WTC11 (cell line): Measurements from ENCODE around the gene CDH13. TPM values are rescaled to one million over a fixed set of nuclear protein-coding genes. Genes with fewer than 3 reads are reported as not detected.

Experiments
- ATAC-seq: fragments of 200-7000 bp; cut with Tn5 transposase; 2 replicates; pipeline ENCODE4 v1.10.0; 2021; ENCODE audit warnings: mild to moderate bottlenecking, moderate library complexity
- CTCF ChIA-PET: fragments of 300-600 bp; sonication (Branson Sonifier 250); formaldehyde crosslinking; loops from one replicate; lab custom pipeline; 2021; ENCODE audit warnings: antibody characterized with exemption; lab: Charles Lee
- POLR2A ChIA-PET: fragments of 350-600 bp; sonication (Branson Sonifier 250); formaldehyde crosslinking; loops from one replicate; lab custom pipeline; 2021; ENCODE audit warnings: antibody characterized with exemption; lab: Charles Lee
- DNase-seq: peaks from one replicate; pipeline ENCODE4 v3.0.0; 2021; ENCODE audit warnings: low spot score
- H3K27ac Mint-ChIP-seq: 2 replicates; pipeline ENCODE4 v1.8.0; 2021; ENCODE audit warnings: mixed read lengths
- H3K27me3 Mint-ChIP-seq: 2 replicates; pipeline ENCODE4 v1.8.0; 2021; ENCODE audit warnings: low read depth, mild to moderate bottlenecking, moderate library complexity, mixed read lengths
- H3K36me3 Mint-ChIP-seq: 2 replicates; pipeline ENCODE4 v1.8.0; 2021; ENCODE audit warnings: mixed read lengths
- H3K4me1 Mint-ChIP-seq: 2 replicates; pipeline ENCODE4 v1.8.0; 2022; ENCODE audit warnings: mixed read lengths
- H3K4me3 Mint-ChIP-seq: 2 replicates; pipeline ENCODE4 v1.8.0; 2021; ENCODE audit warnings: mild to moderate bottlenecking, moderate library complexity, mixed read lengths
- H3K9me3 Mint-ChIP-seq: 2 replicates; pipeline ENCODE4 v1.8.0; 2021; ENCODE audit warnings: mixed read lengths
- CTCF ChIP-seq: fragments of 200-600 bp; IDR thresholded peaks from 2 replicates; pipeline ENCODE4 v1.8.0; 2022; ENCODE audit warnings: antibody characterized with exemption
- E2F5 ChIP-seq: sonication (generic); formaldehyde crosslinking; IDR thresholded peaks from 2 replicates; pipeline ENCODE4 v1.8.1; 2022; ENCODE audit warnings: mild to moderate bottlenecking, moderate library complexity, missing genetic modification reagents
- GABPB1 ChIP-seq: sonication (generic); formaldehyde crosslinking; IDR thresholded peaks from 2 replicates; pipeline ENCODE4 v1.8.1; 2023; ENCODE audit warnings: mild to moderate bottlenecking, missing genetic modification reagents
- HMGA2 ChIP-seq: fragments of 250-450 bp; sonication (Bioruptor Pico); IDR thresholded peaks from 2 replicates; pipeline ENCODE4 v1.4.0; 2021; ENCODE audit warnings: mild to moderate bottlenecking, moderate library complexity
- HMGXB4 ChIP-seq: sonication (generic); formaldehyde crosslinking; IDR thresholded peaks from 2 replicates; pipeline ENCODE4 v1.8.1; 2023; ENCODE audit warnings: mild to moderate bottlenecking, moderate library complexity, missing genetic modification reagents
- JAZF1 ChIP-seq: fragments of 250-450 bp; sonication (Bioruptor Pico); IDR thresholded peaks from 2 replicates; pipeline ENCODE4 v1.9.0; 2021; ENCODE audit warnings: moderate library complexity, mild to moderate bottlenecking, inconsistent platforms
- NFYB ChIP-seq: sonication (generic); formaldehyde crosslinking; conservative IDR thresholded peaks from 2 replicates; pipeline ENCODE4 v1.8.0; 2022; ENCODE audit warnings: low read depth, missing genetic modification reagents
- OVOL2 ChIP-seq: fragments of 250-450 bp; sonication (Bioruptor Pico); IDR thresholded peaks from 2 replicates; pipeline ENCODE4 v1.9.0; 2021; ENCODE audit warnings: mild to moderate bottlenecking, borderline replicate concordance
- STAT6 ChIP-seq: sonication (generic); formaldehyde crosslinking; conservative IDR thresholded peaks from 2 replicates; pipeline ENCODE4 v1.8.1; 2023; ENCODE audit warnings: mild to moderate bottlenecking, low read depth, missing genetic modification reagents, moderate library complexity
- TCF7 ChIP-seq: sonication (generic); formaldehyde crosslinking; IDR thresholded peaks from 2 replicates; pipeline ENCODE4 v1.8.0; 2022; ENCODE audit warnings: mild to moderate bottlenecking, low read depth, missing genetic modification reagents, moderate library complexity
- TEAD1 ChIP-seq: sonication (generic); formaldehyde crosslinking; IDR thresholded peaks from 2 replicates; pipeline ENCODE4 v1.8.0; 2022; ENCODE audit warnings: mild to moderate bottlenecking, missing genetic modification reagents
- ZBTB21 ChIP-seq: sonication (generic); formaldehyde crosslinking; IDR thresholded peaks from 2 replicates; pipeline ENCODE4 v1.8.1; 2023; ENCODE audit warnings: mild to moderate bottlenecking, missing genetic modification reagents, borderline replicate concordance
- ZNF396 ChIP-seq: fragments of 250-450 bp; sonication (Bioruptor Pico); IDR thresholded peaks from 2 replicates; pipeline ENCODE4 v1.8.0; 2021; ENCODE audit warnings: mild to moderate bottlenecking, moderate library complexity, borderline replicate concordance
- ZNF532 ChIP-seq: fragments of 250-450 bp; sonication (Bioruptor Pico); IDR thresholded peaks from 2 replicates; pipeline ENCODE4 v1.9.0; 2021; ENCODE audit warnings: mild to moderate bottlenecking, borderline replicate concordance
- ZNF671 ChIP-seq: fragments of 250-450 bp; sonication (Bioruptor Pico); IDR thresholded peaks from 2 replicates; pipeline ENCODE4 v1.8.0; 2021; ENCODE audit warnings: mild to moderate bottlenecking
- total RNA-seq: library from RNA; stranded (reverse); gene quantifications from 3 replicates; pipeline ENCODE4 v1.2.3, GENCODE V29; 2021
- TF ChIP-seq, protein P1 (sequence below): fragments of 250-450 bp; sonication (Bioruptor Pico); IDR thresholded peaks from 2 replicates; pipeline ENCODE4 v1.9.0; 2021; ENCODE audit warnings: mild to moderate bottlenecking
- TF ChIP-seq, protein P2 (sequence below): sonication (generic); formaldehyde crosslinking; IDR thresholded peaks from 2 replicates; pipeline ENCODE4 v1.8.0; 2022; ENCODE audit warnings: mild to moderate bottlenecking, missing genetic modification reagents
- TF ChIP-seq, protein P3 (sequence below): sonication (generic); formaldehyde crosslinking; IDR thresholded peaks from 2 replicates; pipeline ENCODE4 v1.8.1; 2023; ENCODE audit warnings: mild to moderate bottlenecking, missing genetic modification reagents, moderate library complexity

Gene CDH13
- total RNA-seq, 1 experiment from 2014 or later = 0.81 TPM

DNA sequence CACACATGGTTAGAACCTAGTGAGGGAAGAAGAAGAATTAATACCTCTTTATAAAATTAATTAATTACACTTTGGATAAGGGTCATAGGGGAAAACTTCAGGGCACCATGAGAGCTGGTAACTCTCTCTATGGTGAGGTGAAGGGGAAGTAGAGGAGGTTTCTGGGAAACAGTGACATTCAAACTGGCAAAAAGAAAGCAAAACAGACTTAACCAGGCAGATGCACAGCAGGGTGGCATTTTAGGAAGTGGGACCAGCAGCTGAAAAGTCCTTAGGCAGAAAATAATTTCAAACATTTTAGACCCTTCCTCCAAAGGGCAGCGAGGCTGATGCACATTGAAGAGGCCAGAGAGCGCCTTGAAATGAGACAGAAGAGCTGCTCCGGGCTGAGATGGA is 157.8 kb downstream of the CDH13 start:
- no peak overlapping the region for H3K4me3 Mint-ChIP-seq
- no peak for DNase-seq
- H3K4me1 Mint-ChIP-seq = peaks cover 23% of the 10 kb centered on the region
- POLR2A ChIA-PET = no interaction called here
- H3K36me3 Mint-ChIP-seq = no peaks in the 10 kb centered on the region
- no peak overlapping the region for H3K27ac Mint-ChIP-seq
- no peaks in the 10 kb centered on the region; the same call in 1 of the 2 replicates for H3K9me3 Mint-ChIP-seq
- CTCF ChIA-PET = no interaction called here
- TF ChIP-seq TCF7 (CRISPR knock-in tag) (no peak), OVOL2 (CRISPR knock-in tag) (no peak)
- TF ChIP-seq, protein P1, sequence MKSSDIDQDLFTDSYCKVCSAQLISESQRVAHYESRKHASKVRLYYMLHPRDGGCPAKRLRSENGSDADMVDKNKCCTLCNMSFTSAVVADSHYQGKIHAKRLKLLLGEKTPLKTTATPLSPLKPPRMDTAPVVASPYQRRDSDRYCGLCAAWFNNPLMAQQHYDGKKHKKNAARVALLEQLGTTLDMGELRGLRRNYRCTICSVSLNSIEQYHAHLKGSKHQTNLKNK (CRISPR knock-in tag) = no peak
- TF ChIP-seq, protein P2, sequence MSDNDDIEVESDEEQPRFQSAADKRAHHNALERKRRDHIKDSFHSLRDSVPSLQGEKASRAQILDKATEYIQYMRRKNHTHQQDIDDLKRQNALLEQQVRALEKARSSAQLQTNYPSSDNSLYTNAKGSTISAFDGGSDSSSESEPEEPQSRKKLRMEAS (CRISPR knock-in tag) = no peak
- no peaks in the 10 kb centered on the region for H3K27me3 Mint-ChIP-seq
- no peak for ATAC-seq

DNA sequence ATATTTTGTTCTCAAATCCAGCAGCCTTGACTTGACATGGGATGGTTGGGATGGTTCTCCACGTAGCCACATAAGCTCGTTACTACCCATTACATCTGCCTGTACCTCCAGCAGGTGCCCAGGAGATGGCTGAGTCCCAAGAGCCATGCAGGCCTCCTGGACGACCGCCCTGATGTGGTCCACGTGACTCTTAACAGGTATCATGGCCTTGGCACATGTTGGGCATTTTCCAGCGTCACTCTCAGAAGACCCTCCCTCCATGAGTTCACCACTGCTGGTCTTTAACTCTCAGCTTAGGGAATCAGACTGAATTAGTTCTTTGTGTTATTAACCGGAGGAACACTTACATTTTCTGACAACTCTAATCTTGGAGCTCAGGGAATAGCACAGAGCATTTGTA is 161.5 kb downstream of the CDH13 start:
- ATAC-seq = no peak
- TF ChIP-seq E2F5 (CRISPR knock-in tag) (no peak), JAZF1 (CRISPR knock-in tag) (no peak), NFYB (no peak), ZNF671 (CRISPR knock-in tag) (no peak), HMGXB4 (CRISPR knock-in tag) (no peak), ZNF532 (CRISPR knock-in tag) (no peak), TEAD1 (CRISPR knock-in tag) (no peak), ZNF396 (CRISPR knock-in tag) (no peak), GABPB1 (no peak), HMGA2 (CRISPR knock-in tag) (no peak), STAT6 (CRISPR knock-in tag) (no peak), CTCF (no peak), ZBTB21 (CRISPR knock-in tag) (no peak)
- TF ChIP-seq, protein P3, sequence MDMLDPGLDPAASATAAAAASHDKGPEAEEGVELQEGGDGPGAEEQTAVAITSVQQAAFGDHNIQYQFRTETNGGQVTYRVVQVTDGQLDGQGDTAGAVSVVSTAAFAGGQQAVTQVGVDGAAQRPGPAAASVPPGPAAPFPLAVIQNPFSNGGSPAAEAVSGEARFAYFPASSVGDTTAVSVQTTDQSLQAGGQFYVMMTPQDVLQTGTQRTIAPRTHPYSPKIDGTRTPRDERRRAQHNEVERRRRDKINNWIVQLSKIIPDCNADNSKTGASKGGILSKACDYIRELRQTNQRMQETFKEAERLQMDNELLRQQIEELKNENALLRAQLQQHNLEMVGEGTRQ (CRISPR knock-in tag) = no peak
- Mint-ChIP-seq H3K9me3 (no peaks in the 10 kb centered on the region; the same call in 1 of the 2 replicates), H3K4me1 (peaks cover 10% of the 10 kb centered on the region), H3K36me3 (no peaks in the 10 kb centered on the region), H3K4me3 (no peak overlapping the region), H3K27ac (no peak overlapping the region), H3K27me3 (no peaks in the 10 kb centered on the region)
- POLR2A ChIA-PET = no interaction called here
- no peak for DNase-seq
- CTCF ChIA-PET = interaction anchor here (0.8 kb wide), 1 partner anchor 427 kb away, joined by 3 read pairs; no protein-coding TSS in a partner anchor
